ENCODE data around the gene FNIP2.

FNIP2 gene

GRCh38 chr4:158763462-158763861, 5.4 kb upstream of the FNIP2 start:
- DNase-seq = no peak

- no peak for DNase-seq
These were observed 2.3 kb upstream of the FNIP2 start for GRCh38 chr4:158766434-158767044.

- DNase-seq = peak; percentile 27
These were observed 1.4 kb upstream of the FNIP2 start for GRCh38 chr4:158767451-158767850.

GRCh38 chr4:158769175-158769921, 522 bp downstream of the FNIP2 start:
- DNase-seq = peak; percentile 56

- DNase-seq = no peak
These were observed 1.8 kb downstream of the FNIP2 start for GRCh38 chr4:158770671-158771070.

- no peak for DNase-seq
These were observed 3.0 kb downstream of the FNIP2 start for GRCh38 chr4:158771776-158772175.

- DNase-seq = peak; percentile 5
These were observed 6.3 kb downstream of the FNIP2 start for GRCh38 chr4:158775091-158775651.

GRCh38 chr4:158776106-158776505, 7.3 kb downstream of the FNIP2 start:
- DNase-seq = no peak

- peak; percentile 42 for DNase-seq
These were observed 8.8 kb downstream of the FNIP2 start for GRCh38 chr4:158777423-158778155.

GRCh38 chr4:158778156-158778711, 9.4 kb downstream of the FNIP2 start:
- DNase-seq = no peak

- peak; percentile 82 for DNase-seq
These were observed 9.9 kb downstream of the FNIP2 start for GRCh38 chr4:158778712-158779111.

- DNase-seq = peak; percentile 16
These were observed 13.1 kb downstream of the FNIP2 start for GRCh38 chr4:158781963-158782362.

GRCh38 chr4:158782551-158783360, 13.9 kb downstream of the FNIP2 start:
- peak; percentile 41 for DNase-seq

- DNase-seq = peak; percentile 2
These were observed 15.0 kb downstream of the FNIP2 start for GRCh38 chr4:158783785-158784184.

GRCh38 chr4:158785718-158786117, 16.9 kb downstream of the FNIP2 start:
- DNase-seq = no peak

- DNase-seq = no peak
These were observed 17.3 kb downstream of the FNIP2 start for GRCh38 chr4:158786121-158786601.

- no peak for DNase-seq
These were observed 18.1 kb downstream of the FNIP2 start for GRCh38 chr4:158786955-158787354.

- DNase-seq = no peak
These were observed 19.1 kb downstream of the FNIP2 start for GRCh38 chr4:158787709-158788475.

- no peak for DNase-seq
These were observed 19.7 kb downstream of the FNIP2 start for GRCh38 chr4:158788516-158788915.

GRCh38 chr4:158789853-158790252, 21.0 kb downstream of the FNIP2 start:
- no peak for DNase-seq

- DNase-seq = no peak
These were observed 24.2 kb downstream of the FNIP2 start for GRCh38 chr4:158793021-158793420.
